ENCODE data around the gene HDAC1. TPM values are rescaled to one million over a fixed set of nuclear protein-coding genes. Genes with fewer than 3 reads are reported as not detected.

HDAC1 gene
- total and polyA plus RNA-seq, 2 of the 13 experiments (the other 11 are each of a cell fraction or from before 2014, with no cell fraction given) = 93.5 to 189 TPM

DNA sequence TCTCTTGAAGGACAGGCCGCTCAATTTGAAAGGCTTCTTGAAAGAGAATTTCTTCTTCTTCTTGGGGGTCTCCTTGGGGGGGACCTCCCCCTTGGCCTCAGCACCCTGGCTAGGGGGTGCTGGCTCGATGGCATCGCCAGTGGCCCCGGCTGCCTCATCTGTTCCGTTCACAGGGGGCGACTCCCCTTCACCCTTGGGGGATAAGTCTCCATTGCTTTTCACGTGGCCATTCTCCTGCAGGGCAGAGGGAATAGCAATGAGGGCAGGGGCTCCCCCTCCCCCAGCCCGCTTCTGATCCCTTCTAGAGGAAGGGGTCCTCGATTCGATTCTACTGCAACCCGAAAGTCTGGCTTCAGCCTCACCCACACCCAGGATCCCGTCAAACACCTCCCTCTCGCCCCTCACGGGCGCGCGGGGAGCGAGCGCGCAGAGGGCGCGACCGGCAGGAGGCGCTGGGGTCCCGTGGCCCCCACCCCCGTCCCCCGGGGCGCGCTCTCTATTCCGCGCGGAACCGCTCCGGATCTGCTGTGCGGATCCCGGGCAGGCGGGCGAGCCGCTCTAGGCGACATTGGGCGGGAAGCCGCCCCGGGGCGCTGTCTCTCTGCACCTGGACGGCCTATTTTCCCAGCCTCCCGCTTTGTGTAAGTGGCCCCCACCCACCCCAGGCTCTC lies 43.1 kb downstream of the HDAC1 start:
- Histone ChIP-seq H3K27ac (ENCODE audit: extremely low read length, insufficient read depth, low read length) (peak overlapping the region; percentile 68), H3K27me3 (ENCODE audit: control insufficient read depth in 1 of 2, insufficient read depth in 2 of 2, low read length in 2 of 2) (peaks cover 0 to 4% of the 10 kb centered on the region in 2 experiments; a peak in 2 of 5 replicates), H3K4me2 (ENCODE audit: low read depth, low read length) (peak overlapping the region; percentile 93), H3K9ac (ENCODE audit: insufficient read depth, low read depth, low read length) (peak overlapping the region; percentile 91), H4K20me1 (ENCODE audit: insufficient read depth, low read length) (peaks cover 14% of the 10 kb centered on the region), H3K4me3 (replicated peaks in 1 of 3; ENCODE audit: insufficient read depth in 1 of 3, low read depth in 2 of 3, low read length in 3 of 3) (peak overlapping the region; percentile 70 to 95 (median 84)), H3K36me3 (replicated peaks in 1 of 2; ENCODE audit: control insufficient read depth in 1 of 2, insufficient read depth in 2 of 2, low read length in 2 of 2) (peaks cover 21 to 43% of the 10 kb centered on the region in 2 experiments), H2AFZ (ENCODE audit: low read length) (no peak overlapping the region), H3K4me1 (ENCODE audit: insufficient read depth, low read length) (peaks cover 56% of the 10 kb centered on the region), H3K79me2 (ENCODE audit: insufficient read depth, low read length) (peaks cover 14% of the 10 kb centered on the region), H3K9me3 (ENCODE audit: low read length) (no peaks in the 10 kb centered on the region)
- TSS peak; percentile 59 for BruUV-seq (replicated peaks)
- 4% methylated on average over 12 of the region's 46 CpGs for WGBS (ENCODE audit: low lambda C conversion rate)
- CTCF ChIA-PET (ENCODE audit: low intra/inter-chr PET ratio, low total read pairs) = interaction anchor here (0.7 to 1.7 kb wide), 3 partner anchors 16 to 119 kb away, joined by 3 to 4 read pairs (median 4); no protein-coding TSS in a partner anchor
- peak; percentile 26 for ATAC-seq
- no peak for DNase-seq (ENCODE audit: low spot score)
- in situ Hi-C loops (cut with HindIII; ENCODE audit: extremely low pct_ligation_motif_present, low pct_unique_long_range_greater_than_20kb) (no loop called here), intact Hi-C loops (cut with micrococcal nuclease; ENCODE audit: unreplicated experiment) (loop anchor here (10.0 kb wide), 1 partner anchor 60 kb away; the partner anchor contains the start of gene BSDC1)
- POLR2A ChIA-PET = interaction anchor here (0.9 to 5.8 kb wide), 15 partner anchors 10 to 119 kb away, joined by 3 to 222 read pairs (median 7); partner anchors contain the start of genes FAM167B, HDAC1 and LCK
- no peak for FAIRE-seq
- TF ChIP-seq, protein P1, sequence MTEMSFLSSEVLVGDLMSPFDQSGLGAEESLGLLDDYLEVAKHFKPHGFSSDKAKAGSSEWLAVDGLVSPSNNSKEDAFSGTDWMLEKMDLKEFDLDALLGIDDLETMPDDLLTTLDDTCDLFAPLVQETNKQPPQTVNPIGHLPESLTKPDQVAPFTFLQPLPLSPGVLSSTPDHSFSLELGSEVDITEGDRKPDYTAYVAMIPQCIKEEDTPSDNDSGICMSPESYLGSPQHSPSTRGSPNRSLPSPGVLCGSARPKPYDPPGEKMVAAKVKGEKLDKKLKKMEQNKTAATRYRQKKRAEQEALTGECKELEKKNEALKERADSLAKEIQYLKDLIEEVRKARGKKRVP (CRISPR knock-in tag; IDR thresholded peaks at IDR 0.05) = no peak
- TF ChIP-seq TBL1XR1 (IDR thresholded peaks at IDR 0.05; ENCODE audit: borderline replicate concordance, low read length, partially characterized antibody) (no peak), POGZ (CRISPR knock-in tag; IDR thresholded peaks at IDR 0.05) (no peak), ZNF160 (CRISPR knock-in tag; IDR thresholded peaks at IDR 0.05) (0 out of 2 replicates have a peak, but pooled peaks have one; percentile 38), RORA (CRISPR knock-in tag; IDR thresholded peaks at IDR 0.05) (no peak), BCL6 (CRISPR knock-in tag; IDR thresholded peaks at IDR 0.05) (0 out of 2 replicates have a peak, but pooled peaks have one; percentile 39), ZNF788 (CRISPR knock-in tag; IDR thresholded peaks at IDR 0.05; ENCODE audit: borderline replicate concordance) (0 out of 2 replicates have a peak, but pooled peaks have one; percentile 36), AKAP8 (CRISPR knock-in tag; IDR thresholded peaks at IDR 0.05) (peak; percentile 34; the same call in 1 of the 2 replicates), NFRKB (IDR thresholded peaks at IDR 0.05) (no peak), MTA1 (CRISPR knock-in tag; IDR thresholded peaks at IDR 0.05; ENCODE audit: borderline replicate concordance) (0 out of 2 replicates have a peak, but pooled peaks have one; percentile 24), BHLHE40 (IDR thresholded peaks at IDR 0.05; ENCODE audit: low read length) (0 out of 2 replicates have a peak, but pooled peaks have one; percentile 14), FOSL2 (CRISPR knock-in tag; IDR thresholded peaks at IDR 0.05) (peak; percentile 18; the same call in 1 of the 2 replicates), ZNF224 (CRISPR knock-in tag; IDR thresholded peaks at IDR 0.05) (no peak), MXI1 (IDR thresholded peaks at IDR 0.05; ENCODE audit: borderline replicate concordance, low read depth, low read length) (no peak; the same call in 2 of the 3 replicates), GABPB1 (CRISPR knock-in tag; IDR thresholded peaks at IDR 0.05) (peak; percentile 56; the same call in 1 of the 2 replicates), ZNF44 (CRISPR knock-in tag; IDR thresholded peaks at IDR 0.05) (no peak), NONO (IDR thresholded peaks at IDR 0.05) (no peak), NONO (CRISPR knock-in tag; conservative IDR thresholded peaks at IDR 0.05) (peak; percentile 19; the same call in 1 of the 2 replicates), ZNF670 (CRISPR knock-in tag; IDR thresholded peaks at IDR 0.05; ENCODE audit: borderline replicate concordance) (peak; percentile 78; the same call in 1 of the 2 replicates), NFE2L2 (IDR thresholded peaks at IDR 0.05; ENCODE audit: low read length) (no peak), ZNF607 (CRISPR knock-in tag; IDR thresholded peaks at IDR 0.05; ENCODE audit: borderline replicate concordance) (0 out of 2 replicates have a peak, but pooled peaks have one; percentile 19), ZNF724P (CRISPR knock-in tag; IDR thresholded peaks at IDR 0.05; ENCODE audit: borderline replicate concordance) (0 out of 2 replicates have a peak, but pooled peaks have one; percentile 68), ZNF775 (CRISPR knock-in tag; IDR thresholded peaks at IDR 0.05; ENCODE audit: borderline replicate concordance) (no peak), HMG20B (CRISPR knock-in tag; conservative IDR thresholded peaks at IDR 0.05) (0 out of 2 replicates have a peak, but pooled peaks have one; percentile 12)
- TF ChIP-seq, protein P2, sequence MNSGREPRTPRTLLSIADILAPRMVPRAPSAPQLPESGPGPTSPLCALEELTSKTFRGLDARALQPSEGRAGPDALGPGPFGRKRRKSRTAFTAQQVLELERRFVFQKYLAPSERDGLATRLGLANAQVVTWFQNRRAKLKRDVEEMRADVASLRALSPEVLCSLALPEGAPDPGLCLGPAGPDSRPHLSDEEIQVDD (CRISPR knock-in tag; IDR thresholded peaks at IDR 0.05; ENCODE audit: borderline replicate concordance) = no peak

Data from HepG2 (cell line).